GM21528 (cell line): ENCODE data around the gene CRIP2.

ENCODE experiments used
- ATAC-seq: cut with Tn5 transposase; IDR thresholded peaks from one replicate; pipeline ENCODE4 v1.9.1; 2021; ENCODE audit warnings: mild to moderate bottlenecking, moderate library complexity; ENCODE audit not compliant: unreplicated experiment, low FRiP score

Gene CRIP2, protein sequence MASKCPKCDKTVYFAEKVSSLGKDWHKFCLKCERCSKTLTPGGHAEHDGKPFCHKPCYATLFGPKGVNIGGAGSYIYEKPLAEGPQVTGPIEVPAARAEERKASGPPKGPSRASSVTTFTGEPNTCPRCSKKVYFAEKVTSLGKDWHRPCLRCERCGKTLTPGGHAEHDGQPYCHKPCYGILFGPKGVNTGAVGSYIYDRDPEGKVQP

DNA sequence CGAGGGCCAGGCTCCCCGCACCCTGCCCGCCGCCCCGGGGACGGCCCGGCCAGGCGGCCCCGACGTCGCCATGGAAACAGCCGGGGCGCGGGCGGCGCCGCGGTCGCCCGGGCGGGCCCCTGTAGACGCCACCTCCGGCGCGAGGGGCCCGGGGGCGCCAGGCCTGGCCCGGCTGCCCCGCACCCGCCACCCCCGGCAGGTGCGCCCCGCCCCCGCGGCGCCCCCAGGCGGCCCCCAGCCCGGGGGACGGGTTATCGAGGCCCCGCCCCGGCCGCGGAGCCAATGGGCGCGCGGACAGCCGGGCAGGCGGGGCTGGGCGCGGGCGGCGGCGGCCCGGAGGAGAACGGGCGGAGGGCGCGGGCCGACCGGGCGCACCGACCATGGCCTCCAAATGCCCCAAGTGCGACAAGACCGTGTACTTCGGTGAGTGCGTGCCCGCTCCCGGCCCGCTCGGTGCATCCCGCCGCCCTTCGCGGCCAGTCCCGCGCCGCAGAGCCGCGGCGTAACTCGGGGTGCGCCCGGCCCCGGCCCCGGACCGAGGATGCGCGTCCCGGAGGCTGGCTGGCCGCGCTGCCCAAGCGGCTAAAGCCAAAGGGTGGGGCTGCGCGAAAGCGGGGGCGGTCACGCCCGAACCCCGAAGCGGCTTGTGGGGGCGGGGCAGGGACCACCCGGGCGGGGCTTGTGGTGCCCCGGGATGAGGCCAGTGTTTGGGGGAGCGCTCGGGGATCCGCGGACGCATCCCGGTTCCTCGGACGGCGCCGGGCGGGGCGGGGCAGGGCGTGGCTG is at the start of gene CRIP2:
CRIP2 (plus strand) TSS at position 339 of the 786 bp plus-strand sequence; CDS start at position 381, 42 bp downstream.
- ATAC-seq = no peak

DNA sequence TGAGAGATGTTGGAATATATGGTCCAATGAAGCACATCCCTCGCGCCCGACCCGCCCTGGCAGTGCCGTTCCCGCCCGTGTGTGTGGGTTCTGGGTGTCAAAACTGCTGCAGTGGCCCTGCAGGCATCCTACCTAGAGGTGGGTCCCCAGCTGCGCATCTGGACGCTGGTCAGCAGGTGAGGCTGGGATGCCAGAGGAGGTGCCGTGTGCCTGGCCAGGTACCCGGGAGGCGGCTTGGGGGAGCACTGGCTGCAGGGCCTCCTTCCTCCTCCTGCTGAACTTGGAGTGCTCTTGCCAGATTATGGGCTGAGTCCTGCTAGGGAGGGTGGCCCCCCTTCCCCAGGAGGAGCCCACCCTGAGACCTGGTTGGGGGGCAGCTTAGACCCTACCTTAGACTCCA is 49.8 kb upstream of the CRIP2 start:
- no peak for ATAC-seq

DNA sequence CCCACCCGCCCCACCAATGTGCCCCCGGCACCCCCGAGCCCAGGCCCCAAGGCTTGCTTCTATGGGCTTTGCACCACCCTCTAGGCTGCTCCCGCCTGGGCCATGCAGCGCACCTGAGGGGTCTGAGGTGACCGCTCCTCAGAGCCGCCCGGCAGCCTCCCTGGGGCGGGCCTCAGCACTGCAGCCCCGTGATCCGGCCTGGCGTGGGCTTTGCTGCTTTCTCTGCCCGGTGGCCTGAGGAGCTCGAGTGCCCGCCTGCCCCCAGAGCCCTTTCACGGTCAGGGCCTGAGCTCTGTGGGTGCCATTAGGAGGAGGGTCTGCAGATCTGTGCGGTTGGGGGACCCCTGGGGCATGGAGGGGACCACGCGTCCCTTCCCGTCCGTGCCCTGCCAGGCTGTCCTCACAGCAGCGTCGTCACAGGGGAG is 48.8 kb upstream of the CRIP2 start:
- ATAC-seq = no peak

DNA sequence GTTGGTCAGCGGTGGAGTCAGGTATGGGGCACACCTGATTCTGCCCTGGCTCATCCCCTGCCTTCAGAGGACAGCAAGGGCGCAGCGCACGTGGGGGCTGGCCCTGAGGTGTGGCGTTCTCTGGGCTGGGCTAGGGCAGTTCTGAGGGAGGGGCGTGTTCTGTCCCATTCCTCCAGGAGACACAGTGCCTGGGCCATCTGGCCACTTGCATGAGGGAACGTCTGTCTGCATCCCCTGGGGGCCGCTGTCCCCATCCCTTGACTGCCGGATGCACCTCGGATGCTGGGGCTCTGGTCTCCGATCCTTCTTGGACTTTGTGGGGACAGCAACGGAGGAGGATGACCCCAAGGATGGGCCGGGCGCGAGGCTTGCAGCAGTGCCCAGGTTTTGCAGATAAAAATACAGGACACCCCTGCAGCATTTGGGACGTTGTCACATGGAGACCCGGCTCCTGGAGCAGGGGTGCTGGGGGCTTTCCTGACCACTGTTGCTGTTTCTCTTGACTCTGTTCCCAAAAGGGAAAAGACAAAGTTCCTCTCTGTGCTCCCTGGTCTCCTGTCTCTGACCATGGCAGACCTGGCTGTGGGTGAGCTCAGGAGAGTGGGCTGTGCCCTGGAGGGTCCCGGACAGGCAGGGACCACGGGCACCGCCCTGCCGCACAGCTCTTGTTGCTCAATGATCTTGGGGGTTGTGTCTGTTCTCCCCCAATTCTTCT is 48.0 kb upstream of the CRIP2 start:
- no peak for ATAC-seq

DNA sequence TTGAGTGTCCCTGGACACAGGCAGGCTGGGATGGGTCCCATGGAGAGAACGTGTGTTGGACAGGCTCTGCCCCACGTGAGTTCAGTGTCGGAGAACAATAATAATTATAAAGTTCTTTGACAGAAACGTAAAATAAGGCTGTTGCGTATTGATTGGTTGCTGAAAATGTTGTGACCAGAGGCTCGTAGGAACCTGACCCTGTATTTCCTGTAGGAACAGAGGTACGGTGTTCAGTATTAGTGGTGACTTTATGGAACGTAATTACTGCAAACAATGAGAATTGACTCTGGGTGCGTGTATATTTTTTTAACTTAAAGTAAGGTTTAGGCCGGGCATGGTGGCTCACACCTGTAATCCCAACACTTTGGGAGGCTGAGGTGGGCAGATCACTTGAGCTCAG is 47.2 kb upstream of the CRIP2 start:
- no peak for ATAC-seq

DNA sequence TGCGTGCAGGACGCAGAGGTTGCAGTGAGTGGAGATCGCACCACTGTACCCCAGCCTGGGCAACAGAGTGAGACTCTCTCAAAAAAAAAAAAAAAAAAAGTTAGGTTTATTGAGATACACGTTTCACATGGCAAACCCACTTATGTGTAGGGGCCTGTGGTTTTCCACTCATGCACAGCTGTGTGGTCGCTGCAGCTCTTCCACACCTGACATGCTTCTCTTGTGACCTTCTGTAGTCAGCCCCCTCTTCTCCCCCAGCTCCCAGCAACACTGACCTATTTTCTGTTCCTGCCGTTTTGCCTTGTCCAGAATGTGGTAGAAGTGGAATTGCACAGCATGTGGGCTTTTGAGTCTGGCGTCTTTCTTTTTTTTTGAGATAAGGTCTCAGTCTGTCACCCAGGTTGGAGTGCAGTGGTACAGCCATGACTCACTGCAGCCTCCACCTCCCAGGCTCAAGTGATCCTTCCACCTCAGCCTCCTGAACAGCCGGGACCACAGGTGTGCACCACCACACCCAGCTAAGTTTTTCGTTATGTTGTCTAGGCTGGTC is 46.6 kb upstream of the CRIP2 start:
- no peak for ATAC-seq

DNA sequence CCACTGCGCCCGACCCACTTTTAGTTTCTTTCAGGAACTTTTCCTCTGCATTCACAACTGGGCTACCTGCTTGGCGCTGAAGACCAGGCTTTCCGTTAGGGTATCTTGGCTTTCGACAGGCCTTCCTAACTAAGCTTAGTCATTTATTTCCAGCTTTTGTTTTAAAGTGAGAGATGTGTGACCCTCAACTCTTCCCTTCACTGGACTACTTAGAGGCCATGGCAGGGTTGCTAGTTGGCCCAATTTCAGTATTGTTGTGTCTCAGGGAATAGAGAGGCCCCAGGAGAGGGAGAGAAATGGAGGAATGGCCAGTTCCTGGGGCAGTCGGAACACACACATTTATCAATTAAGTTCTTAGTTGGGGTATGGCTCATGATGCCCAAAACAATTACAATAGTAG is 44.6 kb upstream of the CRIP2 start:
- ATAC-seq = no peak

DNA sequence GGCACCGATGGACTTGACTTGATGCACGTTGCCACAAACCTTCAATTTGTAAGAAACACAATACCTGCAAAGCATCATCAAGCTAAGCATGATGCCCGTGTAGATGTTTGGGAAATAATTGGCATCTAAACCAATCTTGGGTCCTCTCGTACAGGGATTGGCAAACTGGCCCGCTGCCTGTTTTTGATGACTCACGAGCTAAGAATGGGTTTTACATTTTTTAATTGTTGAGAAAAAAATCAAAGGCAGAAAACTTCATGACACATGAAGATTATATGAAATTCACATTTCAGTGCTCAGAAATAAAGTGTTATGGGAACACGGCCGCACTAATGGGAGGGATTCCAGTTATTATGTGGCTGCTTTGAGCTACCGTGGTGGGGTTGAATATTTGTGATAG is 44.1 kb upstream of the CRIP2 start:
- ATAC-seq = no peak

DNA sequence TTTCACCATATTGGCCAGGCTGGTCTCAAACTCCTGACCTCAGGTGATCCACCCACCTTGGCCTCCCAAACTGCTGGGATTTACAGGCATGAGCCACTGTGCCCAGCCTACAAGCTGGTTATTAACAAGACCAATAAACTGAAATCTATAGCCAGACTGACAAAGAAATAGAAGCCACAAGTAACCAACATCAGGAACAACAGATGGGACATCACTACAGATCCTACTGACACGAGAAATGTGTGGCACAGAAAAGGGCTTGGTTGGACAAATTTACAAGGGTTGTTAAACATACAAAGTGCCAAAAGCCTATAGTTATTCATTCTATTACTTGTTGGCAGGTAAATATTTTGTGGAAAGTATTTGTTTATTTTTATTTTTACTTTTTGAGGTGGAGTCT is 43.4 kb upstream of the CRIP2 start:
- ATAC-seq = no peak

DNA sequence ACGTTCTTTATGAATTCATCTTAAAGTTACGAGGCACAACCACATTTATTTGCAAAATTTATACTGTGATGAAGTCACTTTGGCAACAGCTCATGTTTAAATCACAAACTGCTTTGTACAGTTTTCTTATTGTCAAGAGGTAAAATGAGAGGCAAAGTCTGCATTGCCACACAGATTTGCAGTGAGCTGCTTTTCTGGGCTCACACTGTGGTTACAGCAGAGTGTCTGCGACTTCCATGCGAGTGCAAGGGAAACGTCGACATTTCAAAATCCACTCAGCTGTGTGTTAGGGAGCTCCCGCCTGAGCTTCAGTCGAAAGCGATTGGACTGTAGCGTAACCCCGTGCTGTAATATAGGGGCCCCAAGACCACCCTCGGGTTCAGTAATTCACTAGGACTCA is 42.0 kb upstream of the CRIP2 start:
- ATAC-seq = no peak

DNA sequence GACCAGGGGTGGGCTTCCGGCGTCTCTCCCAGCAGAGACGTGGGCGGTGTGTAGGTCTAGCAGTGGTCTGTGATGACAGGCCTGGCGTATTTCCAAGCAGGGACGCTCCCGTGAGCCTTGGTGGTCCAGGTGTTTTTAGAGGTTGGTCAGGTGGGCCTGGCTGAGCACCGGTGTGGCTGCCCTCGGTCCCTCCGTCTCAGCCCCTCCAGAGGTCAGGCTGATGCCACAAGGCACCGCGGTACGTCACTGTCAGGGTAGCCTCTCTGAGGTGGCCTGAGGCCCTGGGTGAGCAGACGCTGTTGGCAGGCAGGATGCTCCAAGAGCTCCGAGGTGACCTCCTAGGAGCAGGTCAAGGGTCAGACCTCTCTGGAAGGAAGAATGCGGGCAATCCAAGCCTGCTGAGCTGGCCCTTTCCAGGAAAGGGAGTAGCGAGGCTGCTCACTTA is 41.4 kb upstream of the CRIP2 start:
- ATAC-seq = no peak

DNA sequence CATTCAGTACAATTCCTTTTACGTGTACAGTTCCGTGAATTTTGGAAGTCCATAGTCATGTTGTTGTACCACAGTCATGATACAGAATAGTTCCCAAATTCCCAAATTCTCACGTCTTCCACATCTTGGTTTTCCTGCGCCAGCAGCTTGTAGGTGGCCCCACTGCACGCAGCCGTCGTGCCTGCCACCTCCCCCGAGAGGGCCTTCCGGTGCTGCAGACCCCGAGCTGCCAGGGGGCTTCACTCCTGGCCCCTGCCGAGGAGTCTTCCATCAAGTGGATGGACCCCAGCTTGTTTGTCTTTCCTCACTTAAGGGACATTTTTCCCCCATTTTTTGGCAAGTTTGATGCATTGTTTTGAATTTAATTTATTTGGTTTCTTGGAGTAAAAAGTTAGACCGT is 38.2 kb upstream of the CRIP2 start:
- no peak for ATAC-seq

DNA sequence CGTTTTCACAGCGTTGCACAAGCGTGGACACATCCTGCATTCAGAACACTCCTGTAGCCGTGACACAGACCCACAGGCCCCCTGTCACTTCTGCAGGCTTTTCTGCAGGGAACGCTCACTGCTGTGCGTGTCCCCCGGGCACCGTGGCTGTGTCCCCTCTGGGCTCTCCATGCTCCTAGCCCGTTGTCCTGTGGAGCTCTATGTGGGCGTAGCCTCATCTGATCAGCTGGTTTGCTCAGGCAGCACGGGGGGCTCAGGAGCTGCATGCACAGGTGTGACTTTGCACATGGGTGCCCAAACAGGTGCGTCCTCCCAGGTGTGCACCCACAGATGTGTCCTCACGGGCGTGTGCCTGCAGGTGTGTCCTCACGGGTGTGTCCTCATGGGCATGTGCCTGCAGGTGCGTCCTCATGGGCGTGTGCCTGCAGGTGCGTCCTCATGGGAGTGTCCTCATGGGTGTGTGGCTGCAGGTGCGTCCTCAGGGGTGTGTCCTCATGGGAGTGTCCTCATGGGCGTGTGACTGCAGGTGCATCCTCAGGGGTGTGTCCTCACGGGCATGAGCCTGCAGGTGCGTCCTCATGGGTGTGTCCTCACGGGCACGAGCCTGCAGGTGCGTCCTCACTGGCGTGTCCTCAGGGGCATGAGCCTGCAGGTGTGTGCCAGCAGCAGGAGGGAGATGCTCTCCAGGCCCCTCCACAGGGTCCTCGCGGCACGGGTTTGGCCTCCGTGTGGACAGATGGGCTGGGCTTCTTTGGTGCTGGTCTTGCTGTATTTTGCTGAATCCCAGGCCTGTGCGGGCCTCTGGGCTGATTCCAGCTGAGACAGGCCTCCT is 37.5 kb upstream of the CRIP2 start:
- ATAC-seq = no peak

DNA sequence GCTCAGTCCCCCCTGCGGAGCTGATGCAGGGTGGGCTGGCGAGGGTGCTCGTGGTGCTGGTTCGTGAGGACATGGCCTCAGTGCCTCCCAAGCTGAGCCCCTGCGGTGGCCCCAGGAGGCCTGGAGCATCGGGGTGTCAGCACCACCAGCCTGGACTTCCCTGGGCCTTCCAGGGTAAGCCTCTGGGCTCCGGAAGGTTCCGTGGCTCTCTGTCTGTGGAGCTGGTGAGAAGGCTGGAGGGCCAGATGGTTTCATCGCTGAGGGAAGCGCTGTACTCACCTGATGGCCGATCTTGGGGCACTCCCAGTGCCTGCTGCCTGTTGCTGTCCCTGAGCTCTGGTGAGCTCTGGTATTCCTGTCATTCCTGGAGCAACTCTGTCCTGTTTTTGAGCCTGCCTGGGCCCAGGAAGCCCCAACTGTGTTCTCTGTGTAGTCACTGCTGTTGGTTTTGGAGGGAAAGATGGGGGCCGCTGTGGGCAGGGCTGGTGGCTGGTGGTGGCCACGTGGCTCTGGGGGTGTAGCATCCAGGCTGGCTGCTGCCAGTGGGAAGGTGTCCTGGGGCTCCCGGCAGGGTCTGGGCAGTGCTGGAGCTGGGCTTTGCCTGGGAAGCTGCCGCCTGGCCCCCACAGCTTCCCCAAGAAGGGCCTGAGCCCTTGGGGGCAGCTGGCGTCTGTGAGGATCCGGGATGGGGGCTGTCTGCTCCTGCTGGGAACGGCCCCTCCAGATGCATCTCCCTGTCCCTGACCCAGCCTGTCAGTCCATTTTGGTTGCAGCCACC is 36.7 kb upstream of the CRIP2 start:
- no peak for ATAC-seq

DNA sequence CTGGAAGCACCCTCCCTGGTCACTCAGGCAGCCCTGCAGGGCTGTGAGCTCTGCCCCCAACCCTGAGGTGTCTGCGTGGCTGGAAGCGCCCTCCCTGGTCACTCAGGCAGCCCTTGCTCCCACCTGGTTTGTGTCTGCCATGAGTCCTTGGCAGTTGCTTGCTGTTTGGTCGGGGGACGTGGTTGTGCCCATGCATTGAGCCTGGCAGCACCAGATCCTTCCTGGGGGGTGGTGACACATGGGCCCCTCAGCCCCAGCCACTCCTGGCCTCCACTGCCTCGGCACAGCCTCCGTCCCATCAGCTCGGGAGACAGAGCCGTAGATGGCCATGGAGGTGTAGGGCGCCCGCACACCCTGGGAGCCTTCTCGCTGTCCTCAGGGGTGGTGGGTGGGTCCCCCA is 35.4 kb upstream of the CRIP2 start:
- ATAC-seq = no peak

DNA sequence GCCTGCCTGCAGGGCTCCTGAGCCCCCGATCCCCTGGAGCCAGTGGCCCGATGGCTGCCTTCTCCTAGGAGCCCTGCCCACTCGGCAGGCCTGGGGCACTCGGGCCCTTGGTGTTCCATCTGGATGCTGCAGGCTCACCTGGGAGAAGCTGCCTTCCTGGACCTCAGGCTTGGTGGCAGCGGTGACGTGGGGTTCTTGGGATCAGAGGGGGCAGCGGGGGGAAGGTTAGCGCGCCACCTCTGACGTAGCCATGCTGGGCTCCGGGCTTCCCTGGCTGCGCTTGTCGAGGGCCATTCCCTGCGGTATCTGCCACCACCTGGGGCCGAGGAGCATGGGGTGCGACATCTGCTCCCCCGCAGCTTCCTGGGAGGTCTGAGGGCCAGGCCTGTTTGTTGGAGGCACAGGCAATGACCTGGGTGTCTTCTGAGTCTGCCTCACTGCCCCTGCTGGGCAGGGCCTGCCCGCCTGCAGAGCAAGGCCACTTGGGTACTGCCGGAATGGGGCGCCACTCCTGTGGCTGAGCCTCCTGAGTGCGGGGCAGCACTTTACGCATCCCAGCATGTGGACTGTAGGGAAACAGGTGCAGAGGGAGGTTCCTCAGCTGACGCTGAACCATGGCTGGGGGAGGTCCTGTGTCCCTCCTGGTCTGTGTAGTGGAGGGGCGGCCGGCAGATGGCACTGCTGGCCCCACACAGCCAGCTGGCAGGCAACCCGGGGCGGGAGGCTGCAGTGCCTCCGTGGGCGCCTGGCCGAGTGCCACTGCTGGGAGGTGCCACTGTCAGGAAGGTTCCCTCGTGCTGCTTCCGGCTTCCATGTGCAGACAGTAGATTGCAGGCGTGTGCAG is 34.7 kb upstream of the CRIP2 start:
- no peak for ATAC-seq

DNA sequence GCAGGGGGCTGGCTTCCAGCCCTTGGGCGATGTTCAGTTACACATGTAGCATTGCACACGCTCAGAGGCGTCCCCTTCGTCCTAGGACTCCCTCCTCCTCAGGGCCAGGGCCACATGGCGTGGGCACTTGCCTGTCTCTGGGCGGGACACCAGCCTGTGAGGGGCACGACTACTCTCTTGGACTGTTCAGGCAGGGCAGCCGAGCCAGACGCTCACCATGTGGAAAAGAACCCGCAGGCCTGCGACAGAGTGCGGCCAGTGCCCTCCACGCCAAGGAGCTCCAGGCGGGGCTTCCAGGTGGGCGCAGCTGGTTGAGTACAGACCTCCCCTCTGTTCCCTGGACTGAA is 34.1 kb upstream of the CRIP2 start:
- ATAC-seq = no peak

DNA sequence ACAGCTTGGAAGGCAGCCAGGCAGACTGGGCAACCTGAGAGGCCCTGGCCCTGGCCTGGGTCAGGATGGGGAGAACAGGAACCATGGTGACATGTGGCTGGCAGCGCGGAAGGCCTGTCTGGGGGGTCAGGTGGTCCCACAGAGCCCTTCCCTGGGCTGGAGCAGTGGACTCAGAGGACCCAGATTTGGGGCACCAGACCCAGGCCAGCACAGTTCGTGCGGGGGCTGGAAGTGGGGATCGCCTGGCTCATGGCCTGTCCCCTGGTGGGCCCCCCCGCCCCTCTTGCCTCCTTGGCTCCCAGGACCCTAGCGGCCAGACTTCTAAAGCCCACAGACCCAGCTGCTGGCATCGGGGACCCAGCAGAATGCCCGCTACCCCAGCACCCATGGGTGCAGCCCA is 33.6 kb upstream of the CRIP2 start:
- ATAC-seq = no peak

DNA sequence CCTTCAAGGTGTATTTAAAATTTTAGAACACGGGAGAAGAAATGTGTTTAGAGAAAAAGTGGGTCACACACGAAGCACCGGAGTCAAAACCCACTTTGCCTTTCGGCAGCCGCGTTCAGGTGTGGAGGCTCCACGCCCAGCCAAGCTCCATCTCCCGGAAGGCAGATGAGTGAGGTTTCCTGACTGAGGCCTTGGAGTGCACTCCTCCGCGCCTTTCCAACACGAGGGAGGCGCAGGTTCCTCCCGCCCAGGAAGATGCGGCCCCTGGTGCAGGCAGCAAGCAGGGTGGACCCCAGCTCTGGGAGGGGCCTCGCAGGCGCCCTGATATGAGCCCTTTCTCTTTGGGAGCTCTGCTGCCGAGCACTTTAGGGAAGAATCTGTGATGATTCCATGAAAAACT is 32.5 kb upstream of the CRIP2 start:
- no peak for ATAC-seq
